Measurements from ENCODE around the gene STPG2. TPM values are rescaled to one million over a fixed set of nuclear protein-coding genes. Genes with fewer than 3 reads are reported as not detected.

The STPG2 gene
- total RNA-seq = 0.39 TPM
- polyA plus RNA-seq = under 1 TPM in 1 of 4 donors, not detected in 3; 0.32 TPM

DNA sequence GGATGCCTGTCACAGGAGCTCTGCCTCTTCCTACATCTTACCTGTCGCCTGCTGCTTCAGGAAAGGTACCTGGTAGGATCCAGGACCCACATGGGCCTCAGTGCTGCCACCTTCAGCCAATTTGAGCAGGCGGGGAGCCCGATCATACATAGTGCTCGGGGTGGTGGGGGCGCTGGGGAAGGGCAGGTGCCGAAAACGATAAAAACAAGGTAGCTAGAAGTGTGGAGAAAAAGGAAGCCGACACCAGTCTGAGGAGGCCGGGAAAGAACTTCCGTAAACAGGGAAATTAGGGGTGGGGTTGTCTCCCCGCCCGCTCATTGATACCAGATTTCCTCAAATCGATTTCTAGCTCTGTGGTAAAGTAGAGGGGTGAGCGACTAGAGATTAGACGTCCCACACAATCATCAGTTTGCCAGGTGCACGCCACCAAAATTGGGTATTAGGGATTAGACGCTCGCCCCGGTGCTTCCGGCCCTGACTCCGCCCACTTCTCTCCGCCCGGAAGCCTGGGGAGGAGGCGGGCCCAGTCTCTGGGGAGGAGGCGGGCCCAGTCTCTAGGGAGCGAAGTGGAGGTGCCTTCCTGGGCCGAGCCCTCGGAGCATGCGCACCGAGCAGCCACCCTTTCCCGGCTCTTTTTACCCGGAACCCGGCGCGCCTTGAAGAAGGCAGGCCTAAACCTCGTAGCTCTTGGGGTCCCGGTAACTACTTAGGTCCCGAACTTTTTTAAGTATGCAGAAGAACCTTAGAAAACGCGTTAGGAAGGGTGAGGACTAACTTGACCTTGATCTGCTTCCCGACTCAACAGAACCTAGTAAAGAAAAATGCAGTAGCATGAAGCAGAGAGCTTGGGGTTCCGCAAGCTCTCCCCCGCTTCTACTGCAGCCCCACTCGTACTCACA lies at the start of gene STPG2:
Gene STPG2 (minus strand): TSS at position 476 of the 899 bp plus-strand sequence.
- Mint-ChIP-seq H3K9me3 (peaks cover 0 to 5% (median 0%) of the 10 kb centered on the region in 7 donors), H3K36me3 (no peaks in the 10 kb centered on the region)
- H3K36me3 ChIP-seq (ENCODE audit: control insufficient read depth, insufficient read depth, low read length) = no peaks in the 10 kb centered on the region

DNA sequence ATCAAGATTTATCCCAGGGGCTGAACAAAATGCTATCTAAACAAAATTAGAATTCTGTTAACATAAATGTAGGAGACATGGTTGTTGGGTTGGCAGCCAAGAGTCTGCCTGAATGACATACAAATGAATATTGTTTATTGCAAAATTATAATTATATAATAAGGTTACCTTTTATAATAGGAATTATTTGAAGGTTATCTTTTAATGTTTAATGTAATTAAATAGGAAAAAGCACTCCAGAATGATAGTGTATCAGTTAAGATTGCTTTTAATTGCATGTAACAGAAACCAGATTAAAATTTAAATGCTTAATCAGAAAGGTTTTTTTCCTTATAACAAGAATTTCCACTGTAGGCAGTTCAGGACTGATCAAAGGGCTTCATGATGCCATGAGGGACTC lies 42.0 kb upstream of the STPG2 start:
- DNase-seq = no peak
- Mint-ChIP-seq H3K36me3 (peaks cover 6% of the 10 kb centered on the region), H3K4me1 (peaks cover 0 to 2% (median 0%) of the 10 kb centered on the region in 4 donors), H3K9me3 (peaks cover 0 to 4% (median 0%) of the 10 kb centered on the region in 7 donors), H3K4me3 (no peak overlapping the region), H3K27me3 (peaks cover 20% of the 10 kb centered on the region), H3K27ac (no peak overlapping the region)
- Histone ChIP-seq H3K4me3 (ENCODE audit: low read depth, low read length) (no peak overlapping the region), H3K36me3 (ENCODE audit: control insufficient read depth, insufficient read depth, low read length) (no peaks in the 10 kb centered on the region), H3K27me3 (ENCODE audit: control insufficient read depth, insufficient read depth, low read length) (no peaks in the 10 kb centered on the region), H3K27ac (ENCODE audit: insufficient read depth, low read length, poor library complexity, severe bottlenecking) (no peak overlapping the region), H3K4me1 (ENCODE audit: control insufficient read depth, insufficient read depth, low read length, poor library complexity, severe bottlenecking) (no peaks in the 10 kb centered on the region), H3K9me3 (ENCODE audit: control insufficient read depth in 2 of 2, low read length in 2 of 2) (no peaks in the 10 kb centered on the region)
- ATAC-seq (ENCODE audit: low read depth in 2 of 2) = no peak

More for the DNA sequence above, at the start of gene STPG2:
- Histone ChIP-seq H3K4me1 (ENCODE audit: control insufficient read depth, insufficient read depth, low read length, poor library complexity, severe bottlenecking) (peaks cover 10% of the 10 kb centered on the region), H3K4me3 (ENCODE audit: low read depth, low read length) (peak within 1 kb of the TSS; percentile 85), H3K9me3 (ENCODE audit: control insufficient read depth in 2 of 2, low read length in 2 of 2) (no peaks in the 10 kb centered on the region), H3K27ac (ENCODE audit: insufficient read depth, low read length, poor library complexity, severe bottlenecking) (peak within 1 kb of the TSS; percentile 94), H3K27me3 (ENCODE audit: control insufficient read depth, insufficient read depth, low read length) (peaks cover 3% of the 10 kb centered on the region)
- ATAC-seq (ENCODE audit: low read depth in 2 of 2) (peak; percentile 99), DNase-seq (peak; percentile 89 to 97 (median 92))
- Mint-ChIP-seq H3K4me3 (peak within 1 kb of the TSS; percentile 93 to 96 (median 94)), H3K27me3 (peaks cover 33% of the 10 kb centered on the region), H3K27ac (peak within 1 kb of the TSS; percentile 97 to 99 (median 98)), H3K4me1 (peaks cover 8 to 33% (median 17%) of the 10 kb centered on the region in 4 donors)

DNA sequence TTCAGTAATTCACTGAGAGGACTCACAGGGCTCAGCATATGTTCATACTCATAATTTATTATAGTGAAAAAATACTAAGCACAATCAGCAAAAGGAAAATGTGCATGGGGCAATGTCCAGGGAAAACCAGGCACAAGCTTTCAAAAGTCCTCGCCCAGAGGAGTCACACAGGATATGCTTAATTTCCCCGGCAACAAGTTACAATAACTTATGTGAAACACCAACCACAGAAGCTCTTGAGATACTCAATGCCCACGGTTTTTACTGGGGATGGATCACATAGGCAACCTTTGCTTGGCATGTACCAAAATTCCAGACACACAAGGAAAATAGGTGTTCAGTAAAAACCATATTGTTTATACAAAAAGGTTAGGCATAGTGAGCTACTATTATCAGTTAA lies 38.5 kb upstream of the STPG2 start:
- Histone ChIP-seq H3K4me1 (ENCODE audit: control insufficient read depth, insufficient read depth, low read length, poor library complexity, severe bottlenecking) (no peaks in the 10 kb centered on the region), H3K27me3 (ENCODE audit: control insufficient read depth, insufficient read depth, low read length) (no peaks in the 10 kb centered on the region), H3K4me3 (ENCODE audit: low read depth, low read length) (no peak overlapping the region), H3K27ac (ENCODE audit: insufficient read depth, low read length, poor library complexity, severe bottlenecking) (no peak overlapping the region), H3K9me3 (ENCODE audit: control insufficient read depth in 2 of 2, low read length in 2 of 2) (no peaks in the 10 kb centered on the region), H3K36me3 (ENCODE audit: control insufficient read depth, insufficient read depth, low read length) (no peaks in the 10 kb centered on the region)
- ATAC-seq (ENCODE audit: low read depth in 2 of 2) = no peak
- peak in 1 of 3 donors; percentile 9 for DNase-seq
- Mint-ChIP-seq H3K27ac (no peak overlapping the region), H3K4me3 (no peak overlapping the region), H3K4me1 (peaks cover 0 to 2% (median 0%) of the 10 kb centered on the region in 4 donors), H3K9me3 (peaks cover 0 to 2% (median 0%) of the 10 kb centered on the region in 7 donors), H3K27me3 (peaks cover 5% of the 10 kb centered on the region), H3K36me3 (peaks cover 6% of the 10 kb centered on the region)

DNA sequence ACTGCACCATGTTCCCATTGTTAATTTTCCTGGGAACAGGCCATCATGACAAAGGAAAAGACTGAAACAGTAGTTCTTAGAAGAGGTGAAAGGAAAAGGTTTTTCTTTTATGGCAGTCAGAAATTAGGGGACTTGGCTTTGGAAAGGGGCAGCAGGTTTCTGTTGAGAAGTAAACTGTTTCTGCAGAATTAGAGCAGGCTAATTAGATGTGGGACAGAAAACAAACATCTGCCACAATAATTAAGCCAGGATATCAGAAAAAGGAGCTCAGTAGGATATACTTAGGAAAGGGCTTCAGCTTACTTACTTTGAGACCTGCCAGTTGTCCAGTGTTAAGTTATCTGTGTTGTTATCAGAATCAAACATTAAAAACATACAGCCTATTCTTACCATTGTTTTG lies 36.7 kb upstream of the STPG2 start:
- DNase-seq (no peak), ATAC-seq (ENCODE audit: low read depth in 2 of 2) (no peak)
- H3K4me3 ChIP-seq (ENCODE audit: low read depth, low read length) = no peak overlapping the region
- peaks cover 0 to 2% (median 0%) of the 10 kb centered on the region in 7 donors for H3K9me3 Mint-ChIP-seq
- peaks cover 6% of the 10 kb centered on the region for H3K36me3 Mint-ChIP-seq
- no peaks in the 10 kb centered on the region for H3K27me3 Mint-ChIP-seq
- no peaks in the 10 kb centered on the region for H3K4me1 ChIP-seq (ENCODE audit: control insufficient read depth, insufficient read depth, low read length, poor library complexity, severe bottlenecking)
- no peak overlapping the region for H3K27ac ChIP-seq (ENCODE audit: insufficient read depth, low read length, poor library complexity, severe bottlenecking)
- no peak overlapping the region for H3K27ac Mint-ChIP-seq
- no peaks in the 10 kb centered on the region for H3K27me3 ChIP-seq (ENCODE audit: control insufficient read depth, insufficient read depth, low read length)
- H3K36me3 ChIP-seq (ENCODE audit: control insufficient read depth, insufficient read depth, low read length) = no peaks in the 10 kb centered on the region
- no peaks in the 10 kb centered on the region for H3K4me1 Mint-ChIP-seq
- H3K9me3 ChIP-seq (ENCODE audit: control insufficient read depth in 2 of 2, low read length in 2 of 2) = no peaks in the 10 kb centered on the region
- no peak overlapping the region for H3K4me3 Mint-ChIP-seq

DNA sequence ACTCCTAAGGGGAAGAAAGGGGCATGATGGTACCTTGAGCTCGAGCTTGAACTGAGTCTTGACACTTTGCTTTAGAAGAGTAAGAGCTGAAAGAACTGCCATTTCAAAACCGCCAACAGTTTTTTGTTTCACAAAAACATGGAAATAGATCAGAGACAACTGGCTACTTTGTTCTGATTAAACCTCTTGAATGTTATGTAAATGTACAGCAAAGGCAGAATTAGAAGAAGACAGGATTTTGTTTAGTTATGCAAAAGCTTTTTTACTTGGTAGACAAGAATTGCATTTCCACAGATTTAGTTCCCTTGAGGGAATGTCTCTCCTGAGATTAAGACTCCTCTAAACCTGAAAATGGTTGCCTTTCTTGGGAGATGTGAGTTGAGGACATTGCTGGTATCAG lies 33.3 kb upstream of the STPG2 start:
- no peaks in the 10 kb centered on the region for H3K9me3 ChIP-seq (ENCODE audit: control insufficient read depth in 2 of 2, low read length in 2 of 2)
- H3K9me3 Mint-ChIP-seq = peaks cover 0 to 3% (median 0%) of the 10 kb centered on the region in 7 donors
- no peak for ATAC-seq (ENCODE audit: low read depth in 2 of 2)
- H3K27me3 Mint-ChIP-seq = no peaks in the 10 kb centered on the region
- H3K27ac Mint-ChIP-seq = no peak overlapping the region
- no peaks in the 10 kb centered on the region for H3K4me1 ChIP-seq (ENCODE audit: control insufficient read depth, insufficient read depth, low read length, poor library complexity, severe bottlenecking)
- H3K4me3 ChIP-seq (ENCODE audit: low read depth, low read length) = no peak overlapping the region
- no peaks in the 10 kb centered on the region for H3K36me3 ChIP-seq (ENCODE audit: control insufficient read depth, insufficient read depth, low read length)
- no peak overlapping the region for H3K27ac ChIP-seq (ENCODE audit: insufficient read depth, low read length, poor library complexity, severe bottlenecking)
- no peak for DNase-seq
- H3K4me3 Mint-ChIP-seq = no peak overlapping the region
- no peaks in the 10 kb centered on the region for H3K27me3 ChIP-seq (ENCODE audit: control insufficient read depth, insufficient read depth, low read length)
- H3K36me3 Mint-ChIP-seq = no peaks in the 10 kb centered on the region
- no peaks in the 10 kb centered on the region for H3K4me1 Mint-ChIP-seq

DNA sequence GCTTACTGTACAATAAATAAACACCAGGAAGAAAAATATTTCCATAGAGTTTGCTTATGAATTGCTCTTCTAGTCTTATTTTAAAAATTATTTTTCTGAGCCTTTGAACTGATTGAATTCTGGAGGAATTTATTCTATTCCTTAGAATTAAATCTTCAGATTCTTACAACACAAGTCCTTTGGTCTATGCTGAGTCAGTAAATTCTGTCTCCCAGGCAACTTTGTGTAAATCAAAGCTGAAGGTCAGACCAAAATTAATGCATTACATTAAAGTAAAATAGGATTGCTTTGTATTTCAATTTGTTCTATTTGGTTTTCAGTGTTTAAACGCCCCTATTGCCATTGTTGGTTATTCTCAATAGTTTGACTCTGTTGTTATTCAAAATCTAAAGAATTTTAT lies 26.8 kb upstream of the STPG2 start:
- DNase-seq (no peak), ATAC-seq (ENCODE audit: low read depth in 2 of 2) (no peak)
- H3K36me3 ChIP-seq (ENCODE audit: control insufficient read depth, insufficient read depth, low read length) = no peaks in the 10 kb centered on the region
- no peaks in the 10 kb centered on the region for H3K4me1 ChIP-seq (ENCODE audit: control insufficient read depth, insufficient read depth, low read length, poor library complexity, severe bottlenecking)
- Mint-ChIP-seq H3K27ac (no peak overlapping the region), H3K36me3 (no peaks in the 10 kb centered on the region), H3K4me3 (no peak overlapping the region), H3K4me1 (no peaks in the 10 kb centered on the region), H3K9me3 (peaks cover 0 to 3% (median 0%) of the 10 kb centered on the region in 7 donors), H3K27me3 (peaks cover 8% of the 10 kb centered on the region)
- no peaks in the 10 kb centered on the region for H3K27me3 ChIP-seq (ENCODE audit: control insufficient read depth, insufficient read depth, low read length)
- no peak overlapping the region for H3K4me3 ChIP-seq (ENCODE audit: low read depth, low read length)
- H3K27ac ChIP-seq (ENCODE audit: insufficient read depth, low read length, poor library complexity, severe bottlenecking) = no peak overlapping the region
- no peaks in the 10 kb centered on the region for H3K9me3 ChIP-seq (ENCODE audit: control insufficient read depth in 2 of 2, low read length in 2 of 2)

DNA sequence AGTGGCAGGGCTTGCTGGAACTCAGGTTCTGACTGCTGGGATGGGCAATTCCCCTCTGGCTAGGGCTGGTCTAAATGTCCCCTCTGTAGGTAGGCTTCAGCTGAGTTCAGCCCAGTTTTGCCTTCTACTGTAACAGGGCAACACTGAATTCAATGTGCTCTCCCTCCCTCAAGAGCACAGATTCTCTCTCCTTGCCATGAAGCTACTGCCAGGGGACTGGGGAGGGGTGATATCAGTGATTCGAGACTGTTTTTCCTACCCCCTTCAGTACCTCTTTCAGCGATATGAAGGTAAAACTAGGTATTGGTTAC lies 23.4 kb upstream of the STPG2 start:
- H3K36me3 ChIP-seq (ENCODE audit: control insufficient read depth, insufficient read depth, low read length) = no peaks in the 10 kb centered on the region
- Mint-ChIP-seq H3K4me1 (no peaks in the 10 kb centered on the region), H3K9me3 (peaks cover 0 to 4% (median 1%) of the 10 kb centered on the region in 7 donors), H3K4me3 (no peak overlapping the region), H3K36me3 (no peaks in the 10 kb centered on the region), H3K27me3 (peaks cover 8% of the 10 kb centered on the region), H3K27ac (no peak overlapping the region)
- H3K4me1 ChIP-seq (ENCODE audit: control insufficient read depth, insufficient read depth, low read length, poor library complexity, severe bottlenecking) = no peaks in the 10 kb centered on the region
- no peak for ATAC-seq (ENCODE audit: low read depth in 2 of 2)
- H3K27ac ChIP-seq (ENCODE audit: insufficient read depth, low read length, poor library complexity, severe bottlenecking) = no peak overlapping the region
- H3K27me3 ChIP-seq (ENCODE audit: control insufficient read depth, insufficient read depth, low read length) = no peaks in the 10 kb centered on the region
- no peak for DNase-seq
- H3K4me3 ChIP-seq (ENCODE audit: low read depth, low read length) = no peak overlapping the region
- H3K9me3 ChIP-seq (ENCODE audit: control insufficient read depth in 2 of 2, low read length in 2 of 2) = no peaks in the 10 kb centered on the region
